ENCODE measurements around the gene MRPL20.

DNA sequence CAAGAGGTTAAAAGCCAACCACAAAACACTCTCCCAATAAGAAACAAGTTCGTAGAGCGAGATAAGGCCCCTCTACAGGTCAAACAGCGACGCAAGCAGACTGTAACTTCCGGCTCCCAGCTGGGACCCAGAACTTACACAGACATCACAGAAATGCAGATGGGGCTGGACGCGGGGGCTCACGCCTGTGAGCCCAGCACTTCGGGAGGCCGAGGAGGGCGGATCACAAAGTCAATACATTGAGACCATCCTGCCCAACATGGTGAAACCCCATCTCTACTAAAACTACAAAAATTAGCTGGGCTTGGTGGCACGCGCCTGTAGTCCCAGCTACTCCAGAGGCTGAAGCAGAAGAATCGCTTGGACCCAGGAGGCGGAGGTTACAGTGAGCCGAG, 19.0 kb downstream of the MRPL20 start:
- no peak for TF ChIP-seq FOXA1 (IDR thresholded peaks at IDR 0.05)
- TF ChIP-seq CTCF (IDR thresholded peaks at IDR 0.05; ENCODE audit: low read depth, low read length, missing input control), result no peak

Measured in liver (tissue), 2 donors.